GM12878 (cell line): ENCODE measurements around the gene DYNC1I1. TPM values are rescaled to one million over a fixed set of nuclear protein-coding genes. Genes with fewer than 3 reads are reported as not detected.

ENCODE experiments used
- ATAC-seq: fragments of 200-7000 bp; cut with Tn5 transposase; 3 replicates; pipeline ENCODE4 v1.9.1; 2020; ENCODE audit warnings: mild to moderate bottlenecking, moderate library complexity
- BruUV-seq: library from RNA; stranded (reverse); fragments of 400-500 nt; replicated peaks from 2 replicates; lab custom pipeline; 2021; lab: Mats Ljungman, UMichigan
- CTCF ChIA-PET: fragments of 300-600 bp; sonication (Branson Sonifier 250); formaldehyde crosslinking; extraction: SDS; loops from one replicate; lab custom pipeline; 2021; ENCODE audit warnings: inconsistent platforms; lab: Yijun Ruan, JAX
- POLR2A ChIA-PET: fragments of 350-600 bp; formaldehyde crosslinking; extraction: SDS; loops from one replicate; lab custom pipeline; 2021; ENCODE audit warnings: inconsistent platforms; lab: Charles Lee
- RAD21 ChIA-PET: fragments of 300-600 bp; sonication (Branson Sonifier 250); formaldehyde crosslinking; loops from one replicate; lab custom pipeline; 2023; ENCODE audit warnings: antibody characterized with exemption; ENCODE audit not compliant: unreplicated experiment; lab: Charles Lee
- SMC1A ChIA-PET: fragments of 300-600 bp; sonication (Branson Sonifier 250); formaldehyde crosslinking; loops from one replicate; lab custom pipeline; 2023; ENCODE audit not compliant: unreplicated experiment, uncharacterized antibody; lab: Charles Lee
- DNase-seq: peaks from one replicate; pipeline ENCODE4 v3.0.0-alpha.2; 2011; ENCODE audit warnings: low read depth, low spot score
- FAIRE-seq: peaks from 3 replicates; lab custom pipeline; 2011; peaks lifted over from hg19 to GRCh38; lab: Jason Lieb, UNC
- H2AFZ ChIP-seq: 2 replicates; pipeline ENCODE4 v1.6.0; 2011; ENCODE audit warnings: low read depth, low read length, control low read depth; ENCODE audit not compliant: control insufficient read depth
- H3K27ac ChIP-seq: 2 replicates; pipeline ENCODE4 v1.5.1; 2011; ENCODE audit warnings: control low read depth; ENCODE audit not compliant: control insufficient read depth, insufficient read depth
- H3K27me3 ChIP-seq, 2 experiments: replicated peaks in 1 of 2; 2 replicates each; pipeline versions ENCODE4 v1.6.0 to v1.6.1; 2011; ENCODE audit warnings: low read length in 1 of 2; ENCODE audit not compliant: control insufficient read depth in 2 of 2, insufficient read depth in 2 of 2
- H3K36me3 ChIP-seq, 2 experiments: 2 replicates each; pipeline ENCODE4 v1.5.1; 2011; ENCODE audit warnings: low read length in 1 of 2; ENCODE audit not compliant: control insufficient read depth in 2 of 2, insufficient read depth in 2 of 2
- H3K4me1 ChIP-seq: 2 replicates; pipeline ENCODE4 v1.6.1; 2011; ENCODE audit warnings: mild to moderate bottlenecking, low read length, moderate library complexity, mixed read lengths; ENCODE audit not compliant: control insufficient read depth, insufficient read depth
- H3K4me2 ChIP-seq: 2 replicates; pipeline ENCODE4 v1.6.0; 2011; ENCODE audit warnings: control low read depth; ENCODE audit not compliant: control insufficient read depth, insufficient read depth
- H3K4me3 ChIP-seq: fragments of 200-600 bp; sonication (generic); 2 replicates; pipeline ENCODE4 v1.5.1; 2016
- H3K79me2 ChIP-seq: 2 replicates; pipeline ENCODE4 v1.6.0; 2011; ENCODE audit warnings: low read length; ENCODE audit not compliant: control insufficient read depth, insufficient read depth
- H3K9ac ChIP-seq: 2 replicates; pipeline ENCODE4 v1.8.0; 2011; ENCODE audit warnings: low read length, control low read depth, mixed read lengths; ENCODE audit not compliant: control insufficient read depth, insufficient read depth
- H3K9me3 ChIP-seq: replicated peaks from 3 replicates; pipeline ENCODE4 v1.5.1; 2011; ENCODE audit warnings: mild to moderate bottlenecking, low read length; ENCODE audit not compliant: control insufficient read depth, insufficient read depth
- H4K20me1 ChIP-seq: 2 replicates; pipeline ENCODE4 v1.6.0; 2011; ENCODE audit not compliant: control insufficient read depth, insufficient read depth
- ETV6 ChIP-seq, 2 experiments: fragments of 450-650 bp in 1 of 2; IDR thresholded peaks in 1 of 2; conservative IDR thresholded peaks in 1 of 2; 2 replicates each; pipeline ENCODE4 v1.6.1; 2014; ENCODE audit warnings: antibody characterized with exemption in 1 of 2, borderline replicate concordance in 1 of 2, low read depth in 1 of 2, mild to moderate bottlenecking in 1 of 2, moderate library complexity in 1 of 2
- FOXK2 ChIP-seq: fragments of 450-650 bp; IDR thresholded peaks from 2 replicates; pipeline ENCODE4 v1.6.1; 2017; ENCODE audit warnings: mild to moderate bottlenecking, moderate library complexity
- GABPA ChIP-seq: IDR thresholded peaks from 2 replicates; pipeline ENCODE4 v1.6.1; 2014; ENCODE audit warnings: antibody characterized with exemption, low read depth, mild to moderate bottlenecking, inconsistent platforms
- MAX ChIP-seq: IDR thresholded peaks from 2 replicates; pipeline ENCODE4 v1.6.1; 2012; ENCODE audit warnings: low read depth, low read length, improper control_type of control experiment
- MYB ChIP-seq: fragments of 150-350 bp; IDR thresholded peaks from 2 replicates; pipeline ENCODE4 v1.6.1; 2014; ENCODE audit warnings: mild to moderate bottlenecking, low read depth, low read length, borderline replicate concordance
- SMARCA5 ChIP-seq: fragments of 450-650 bp; IDR thresholded peaks from 2 replicates; pipeline ENCODE4 v1.6.1; 2017; ENCODE audit warnings: mild to moderate bottlenecking
- WGBS: methylation state at CpG from one replicate; pipeline ENCODE4 v1.1.6; 2016; ENCODE audit warnings: low lambda C conversion rate; ENCODE audit not compliant: insufficient replicate concordance, insufficient coverage; ENCODE audit errors: missing lambda C conversion rate; 5-methylcytosine and 5-hydroxymethylcytosine counted together
- in situ Hi-C: fragments of 300-500 bp; cut with MboI; formaldehyde crosslinking; loops from 9 replicates; pipeline ENCODE4 v1.14.3; 2018; ENCODE audit warnings: mixed read lengths
- intact Hi-C: fragments of 100-400 bp; cut with micrococcal nuclease; formaldehyde crosslinking; loops from one replicate; pipeline ENCODE4 v1.14.2; 2022; ENCODE audit not compliant: unreplicated experiment
- polyA plus RNA-seq, 11 experiments: library from polyadenylated mRNA; depleted of rRNA in 4 of 11; unstranded in 6 of 11; stranded (reverse) in 5 of 11; fragments of >200 nt; fragmentation: Nextera tagmentation in 4 of 11; fragmentation: Illumina TruSeq in 1 of 11; extraction: Ambion mirVana in 4 of 11; extraction: Trizol in 1 of 11; gene quantifications; 1 replicate in 1 of 11; 2 replicates in 10 of 11; pipeline versions ENCODE4 v1.2.1 to v1.2.3, GENCODE V29; 2011 to 2016; ENCODE audit warnings: inconsistent platforms in 2 of 11, missing spikeins in 2 of 11, low read depth in 1 of 11
- total RNA-seq, 4 experiments: library from RNA; depleted of rRNA in 3 of 4; stranded (reverse); fragments of >200 nt in 3 of 4; fragmentation: Illumina TruSeq in 1 of 4; extraction: Trizol in 1 of 4; gene quantifications; 2 replicates each; pipeline versions ENCODE4 v1.2.1 to v1.2.3, GENCODE V29; 2013 to 2021
- TF ChIP-seq, protein P1 (sequence below): fragments of 450-650 bp; formaldehyde crosslinking; IDR thresholded peaks from 2 replicates; pipeline ENCODE4 v1.4.0; 2022; ENCODE audit warnings: mild to moderate bottlenecking, moderate library complexity

DYNC1I1 gene
- total and polyA plus RNA-seq, 10 of the 15 experiments (the other 5 are each of a cell fraction or from before 2014, with no cell fraction given): 0.05 to 0.91 (median 0.14) TPM; not detected in 3

DNA sequence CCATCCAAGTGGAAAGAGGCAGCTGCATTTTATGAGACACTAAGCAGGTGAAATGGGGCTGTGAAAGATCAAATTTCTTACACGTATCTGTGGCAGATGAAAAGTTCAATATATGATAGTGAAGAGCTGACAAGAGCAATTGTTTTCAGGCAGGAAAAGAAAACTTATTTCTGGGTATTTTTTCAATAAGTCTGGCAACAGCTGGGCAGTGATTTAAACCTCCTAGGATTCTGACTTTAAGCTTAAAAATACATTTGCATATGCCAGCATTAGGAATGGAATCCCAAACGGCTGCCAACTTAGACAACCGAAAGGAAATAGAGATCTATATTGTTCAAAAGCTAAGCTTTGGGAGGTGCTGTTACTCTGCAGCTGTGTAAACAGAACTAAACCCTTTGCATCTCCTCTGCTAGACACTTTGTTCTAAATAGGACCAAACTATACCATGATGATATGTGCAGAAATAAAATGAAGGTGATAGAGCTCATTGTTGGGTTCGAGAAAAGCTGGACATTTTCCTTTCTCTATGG, 26.1 kb downstream of the DYNC1I1 start (continued):
- TF ChIP-seq GABPA (no peak), MAX (no peak), MYB (no peak)
- TF ChIP-seq, protein P1, sequence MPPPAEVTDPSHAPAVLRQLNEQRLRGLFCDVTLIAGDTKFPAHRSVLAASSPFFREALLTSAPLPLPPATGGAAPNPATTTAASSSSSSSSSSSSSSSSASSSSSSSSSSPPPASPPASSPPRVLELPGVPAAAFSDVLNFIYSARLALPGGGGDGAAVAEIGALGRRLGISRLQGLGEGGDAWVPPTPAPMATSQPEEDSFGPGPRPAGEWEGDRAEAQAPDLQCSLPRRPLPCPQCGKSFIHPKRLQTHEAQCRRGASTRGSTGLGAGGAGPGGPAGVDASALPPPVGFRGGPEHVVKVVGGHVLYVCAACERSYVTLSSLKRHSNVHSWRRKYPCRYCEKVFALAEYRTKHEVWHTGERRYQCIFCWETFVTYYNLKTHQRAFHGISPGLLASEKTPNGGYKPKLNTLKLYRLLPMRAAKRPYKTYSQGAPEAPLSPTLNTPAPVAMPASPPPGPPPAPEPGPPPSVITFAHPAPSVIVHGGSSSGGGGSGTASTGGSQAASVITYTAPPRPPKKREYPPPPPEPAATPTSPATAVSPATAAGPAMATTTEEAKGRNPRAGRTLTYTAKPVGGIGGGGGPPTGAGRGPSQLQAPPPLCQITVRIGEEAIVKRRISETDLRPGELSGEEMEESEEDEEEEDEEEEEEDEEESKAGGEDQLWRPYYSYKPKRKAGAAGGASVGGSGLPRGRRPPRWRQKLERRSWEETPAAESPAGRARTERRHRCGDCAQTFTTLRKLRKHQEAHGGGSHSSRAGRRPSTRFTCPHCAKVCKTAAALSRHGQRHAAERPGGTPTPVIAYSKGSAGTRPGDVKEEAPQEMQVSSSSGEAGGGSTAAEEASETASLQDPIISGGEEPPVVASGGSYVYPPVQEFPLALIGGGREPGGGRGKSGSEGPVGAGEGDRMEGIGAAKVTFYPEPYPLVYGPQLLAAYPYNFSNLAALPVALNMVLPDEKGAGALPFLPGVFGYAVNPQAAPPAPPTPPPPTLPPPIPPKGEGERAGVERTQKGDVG (CRISPR knock-in tag): no peak
- TF ChIP-seq, all 136 proteins: peak for 0

- H2AFZ ChIP-seq: no peak overlapping the region
- H3K27ac ChIP-seq: no peak overlapping the region
- no peaks in the 10 kb centered on the region for H3K9me3 ChIP-seq
- in situ Hi-C loops (no loop called here), intact Hi-C loops (no loop called here)
- no peaks in the 10 kb centered on the region for H4K20me1 ChIP-seq
- BruUV-seq: no TSS peak
- SMC1A ChIA-PET: interaction anchor here (0.6 to 0.9 kb wide), 3 partner anchors 11 to 1038 kb away, joined by 3 to 5 read pairs (median 3); no protein-coding TSS in a partner anchor
- no peaks in the 10 kb centered on the region for H3K36me3 ChIP-seq
- no peaks in the 10 kb centered on the region for H3K4me1 ChIP-seq
- DNase-seq: no peak
- H3K9ac ChIP-seq: no peak overlapping the region
- no peaks in the 10 kb centered on the region; a peak in 1 of 4 replicates for H3K27me3 ChIP-seq
- no peak overlapping the region for H3K4me3 ChIP-seq
- H3K4me2 ChIP-seq: no peak overlapping the region
- H3K79me2 ChIP-seq: no peaks in the 10 kb centered on the region
- RAD21 ChIA-PET: interaction anchor here (0.6 kb wide), 1 partner anchor 148 kb away, joined by 3 read pairs; no protein-coding TSS in a partner anchor
- 0% methylated on average over 3 of the region's 3 CpGs for WGBS
- POLR2A ChIA-PET: no interaction called here
- no peak for FAIRE-seq
- CTCF ChIA-PET: interaction anchor here (0.8 to 4.4 kb wide), 4 partner anchors 8 to 272 kb away, joined by 3 to 20 read pairs (median 4); no protein-coding TSS in a partner anchor
- TF ChIP-seq SMARCA5: no peak
- TF ChIP-seq FOXK2: no peak
- TF ChIP-seq MYB: no peak
- TF ChIP-seq ETV6 (conservative IDR thresholded peaks at IDR 0.05 in 1 of 2, IDR thresholded peaks at IDR 0.05 in 1 of 2; ENCODE audit: borderline replicate concordance in 1 of 2, low read depth in 1 of 2): no peak
- TF ChIP-seq, all 136 proteins: peak for 0
- no peak for ATAC-seq
Measured at GRCh38 chr7:95800787-95801186, 28.4 kb downstream of the DYNC1I1 start.
